Neural cell (in vitro differentiated cells): Measurements from ENCODE around the gene SGIP1.

ENCODE experiments used
- CTCF ChIP-seq: fragments of 450-650 bp; IDR thresholded peaks from 2 replicates; pipeline ENCODE4 v1.5.1; 2014; ENCODE audit warnings: antibody characterized with exemption, mild to moderate bottlenecking, moderate library complexity; ENCODE audit not compliant: poor library complexity, severe bottlenecking
- EP300 ChIP-seq: fragments of 450-650 bp; conservative IDR thresholded peaks from 2 replicates; pipeline ENCODE4 v1.6.1; 2014; ENCODE audit warnings: antibody characterized with exemption, mild to moderate bottlenecking, moderate library complexity; ENCODE audit not compliant: poor library complexity, severe bottlenecking
- EZH2 ChIP-seq: fragments of 200-600, 300-800 bp; shearing (Covaris generic), sonication (generic); IDR thresholded peaks from 2 replicates; pipeline ENCODE4 v1.6.1; 2014; ENCODE audit warnings: antibody characterized with exemption, low read length, borderline replicate concordance, mild to moderate bottlenecking; ENCODE audit not compliant: insufficient read depth, poor library complexity, severe bottlenecking
- MXI1 ChIP-seq: fragments of 450-650 bp; conservative IDR thresholded peaks from 2 replicates; pipeline ENCODE4 v1.6.1; 2014; ENCODE audit warnings: antibody characterized with exemption, mild to moderate bottlenecking; ENCODE audit not compliant: poor library complexity, severe bottlenecking
- POLR2AphosphoS5 ChIP-seq: IDR thresholded peaks from 2 replicates; pipeline ENCODE4 v1.6.1; 2012
- RAD21 ChIP-seq: fragments of 450-650 bp; conservative IDR thresholded peaks from 2 replicates; pipeline ENCODE4 v1.6.1; 2014; ENCODE audit warnings: antibody characterized with exemption, mild to moderate bottlenecking, moderate library complexity
- REST ChIP-seq: IDR thresholded peaks from 2 replicates; pipeline ENCODE4 v1.6.1; 2012; ENCODE audit warnings: borderline replicate concordance
- SMC3 ChIP-seq: fragments of 450-650 bp; conservative IDR thresholded peaks from 2 replicates; pipeline ENCODE4 v1.6.1; 2014; ENCODE audit warnings: antibody characterized with exemption, mild to moderate bottlenecking, moderate library complexity; ENCODE audit not compliant: poor library complexity
- TAF1 ChIP-seq: IDR thresholded peaks from 2 replicates; pipeline ENCODE4 v1.6.1; 2012; ENCODE audit warnings: low read depth

GRCh38 chr1:66532214-66532613 lies 1.7 kb upstream of the SGIP1 start:
- TF ChIP-seq TAF1 (no peak), CTCF (no peak), EZH2 (no peak), REST (no peak), EP300 (no peak), POLR2AphosphoS5 (no peak), RAD21 (no peak), MXI1 (no peak), SMC3 (no peak)
